NCI-H2171 (cell line): ENCODE measurements around the gene DHRS1.

Experiments used
- DNase-seq: peaks from one replicate; lab custom pipeline; 2025; lab: John Stamatoyannopoulos, UW

The DHRS1 gene

DNA sequence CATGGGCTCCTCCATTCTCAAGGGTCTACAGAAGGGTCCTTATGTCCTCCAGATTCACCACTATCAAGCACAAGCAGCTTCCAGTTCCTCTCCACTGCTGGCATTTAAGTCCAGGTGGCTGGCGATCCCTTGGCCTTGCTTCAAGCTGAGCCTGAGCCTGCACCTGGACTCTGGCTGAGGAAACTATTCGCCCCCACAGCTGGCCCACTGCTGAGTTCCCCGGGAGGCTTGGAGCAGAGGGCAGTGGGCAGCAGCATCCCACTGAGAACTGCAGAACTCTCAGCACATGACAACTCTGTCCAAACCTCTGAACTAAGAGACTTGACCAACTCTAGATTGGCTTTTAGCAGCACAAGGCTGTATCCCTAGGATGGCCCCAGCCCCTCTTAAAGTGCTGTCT lies 16.8 kb downstream of the DHRS1 start:
- DNase-seq: no peak

GRCh38 chr14:24281636-24282035 lies 17.9 kb downstream of the DHRS1 start:
- no peak for DNase-seq

DNA sequence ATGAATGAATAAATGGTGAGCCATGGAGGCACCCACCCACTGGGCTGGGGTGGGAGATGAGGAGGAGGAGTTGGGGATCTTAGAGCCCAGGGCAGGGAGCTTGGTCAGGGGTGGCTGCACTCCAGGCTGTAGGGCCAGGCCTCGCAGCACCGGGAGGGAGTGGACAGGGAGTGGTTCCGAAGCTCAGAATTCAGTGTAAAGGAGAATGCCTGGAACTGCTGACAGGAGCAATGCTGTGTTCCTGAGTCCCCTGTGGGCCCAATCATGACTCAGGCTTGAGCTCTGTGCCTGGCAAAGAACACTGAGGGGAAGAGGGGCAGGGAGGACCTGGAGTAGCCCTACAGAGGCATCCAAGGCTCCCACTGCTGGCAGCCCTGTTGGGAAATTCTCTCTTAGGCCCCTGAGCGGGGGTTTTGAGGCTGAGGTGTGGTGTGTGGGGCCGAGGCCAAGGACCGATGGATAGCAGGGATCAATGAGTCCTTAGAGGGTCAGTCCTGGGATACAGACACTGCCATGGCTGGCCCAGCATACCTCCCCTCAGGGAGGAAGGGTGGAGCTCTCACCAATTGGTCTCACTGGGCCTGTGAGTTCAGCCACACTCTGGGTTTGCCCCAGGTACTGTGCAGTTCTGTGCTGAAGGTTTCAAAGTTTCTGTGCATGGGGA lies 18.7 kb downstream of the DHRS1 start:
- DNase-seq: no peak

DNA sequence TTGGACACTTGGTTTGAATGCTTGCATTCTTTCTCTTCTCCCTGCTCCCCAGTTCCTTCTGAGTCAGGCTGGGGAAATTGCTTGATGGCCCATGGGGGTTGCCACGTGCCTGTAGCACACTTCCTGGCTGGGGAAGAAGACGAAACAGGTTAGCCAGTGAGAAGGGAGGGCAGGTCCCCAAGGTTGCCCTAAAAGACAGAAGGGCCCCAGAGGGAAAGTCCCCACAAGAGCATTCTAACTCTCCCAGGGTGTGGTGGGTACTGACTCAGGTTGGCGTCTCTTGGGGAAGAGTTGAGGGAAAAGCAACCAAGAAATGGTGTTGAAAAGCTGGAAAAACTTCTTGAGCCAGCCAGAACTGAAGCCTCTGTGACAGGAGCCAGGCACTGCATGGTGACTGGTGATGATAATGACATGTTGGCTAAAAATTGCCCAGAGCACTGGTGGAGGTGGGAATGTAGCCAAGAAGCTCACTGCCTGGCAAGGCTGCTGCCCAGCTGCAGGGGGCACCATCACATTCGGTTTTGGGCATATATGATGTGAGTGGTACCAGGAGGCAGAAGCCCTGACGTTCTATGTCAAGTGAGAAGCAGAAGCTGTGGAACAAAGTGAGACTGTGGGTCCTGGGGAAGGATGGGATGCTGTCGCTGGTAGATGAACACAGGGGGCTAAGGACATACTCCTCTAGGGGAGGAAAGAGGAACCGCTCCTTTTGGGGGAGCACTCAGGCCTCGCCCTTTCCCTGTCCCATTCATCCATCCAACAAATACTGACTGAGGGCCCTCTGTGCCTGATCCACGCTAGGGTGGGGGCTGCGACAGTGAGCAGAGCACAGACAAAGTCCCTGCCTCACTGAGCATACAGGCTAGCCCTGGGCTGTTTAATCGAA lies 20.0 kb downstream of the DHRS1 start:
- DNase-seq: no peak

DNA sequence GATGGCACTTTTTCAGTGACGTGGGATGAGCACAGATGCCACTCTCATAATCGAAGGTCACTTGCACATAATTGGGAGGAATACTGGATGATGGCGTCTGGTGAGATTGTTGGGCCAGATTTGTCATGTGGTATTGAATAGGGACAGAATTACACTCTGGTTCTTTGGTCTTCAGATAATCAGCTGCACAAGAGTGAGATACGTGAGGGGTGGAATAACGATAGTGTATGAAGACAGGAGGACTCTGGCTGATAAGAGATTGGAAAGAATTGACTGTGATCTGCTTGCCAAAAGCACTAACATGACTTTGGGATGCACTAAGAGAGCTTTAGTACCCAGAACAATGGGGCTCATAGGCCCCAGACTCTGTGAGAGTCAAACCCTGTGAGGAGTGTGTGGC lies 21.2 kb downstream of the DHRS1 start:
- DNase-seq: no peak

DNA sequence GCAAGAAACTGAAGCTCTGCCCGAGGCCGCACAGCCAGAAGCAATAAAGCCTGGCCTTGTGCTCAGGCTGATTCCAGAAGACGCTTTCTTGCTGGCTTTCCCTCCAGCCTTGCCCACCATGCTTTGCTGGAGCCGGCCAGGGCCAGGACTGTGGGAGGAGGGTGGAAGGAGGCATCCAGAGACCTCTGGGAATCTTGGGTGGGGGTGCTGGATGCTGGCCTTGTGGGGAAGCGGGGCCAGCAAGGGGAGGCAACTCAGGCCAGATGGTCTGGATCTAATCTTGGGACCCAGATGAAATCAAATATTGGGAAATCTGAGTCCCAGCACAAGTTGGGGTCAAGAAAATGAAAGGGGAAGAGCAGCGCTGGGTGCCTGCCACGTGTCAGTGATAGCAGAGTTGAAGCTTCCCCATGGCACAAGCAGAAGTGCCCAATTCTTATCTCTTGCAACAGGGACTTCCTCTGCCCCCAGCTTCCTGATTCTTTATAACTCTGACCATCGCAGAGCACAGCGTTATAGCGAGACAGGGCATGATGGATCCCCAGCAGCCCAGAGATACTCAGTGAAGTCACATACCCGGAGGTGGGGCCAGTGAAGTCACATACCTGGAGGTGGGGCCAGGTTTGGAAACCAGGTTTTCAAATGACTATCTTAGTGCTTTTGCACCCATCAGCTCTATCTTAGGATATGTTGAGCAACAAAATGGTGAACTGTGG lies 21.8 kb downstream of the DHRS1 start:
- no peak for DNase-seq

DNA sequence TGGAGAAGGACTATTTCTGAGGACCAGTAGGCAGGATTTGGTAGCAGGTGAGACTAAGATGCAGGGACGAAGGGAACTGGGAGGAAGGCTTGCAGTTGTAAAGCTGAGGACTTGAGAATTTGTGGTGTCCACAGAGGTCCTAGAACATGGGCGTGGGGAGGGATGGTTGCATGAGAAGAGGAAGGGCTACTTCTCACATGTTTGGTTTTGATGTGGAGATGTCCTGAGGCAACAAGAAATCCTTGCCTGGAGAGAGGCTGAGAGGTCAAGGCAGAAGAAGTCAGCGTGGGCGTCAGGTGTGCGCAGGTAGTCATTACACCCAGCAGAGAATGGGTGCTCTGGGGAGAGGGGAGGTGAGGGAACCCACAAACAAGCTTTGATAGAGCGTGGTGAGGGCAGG lies 22.5 kb downstream of the DHRS1 start:
- no peak for DNase-seq

- DNase-seq: no peak
Observed at GRCh38 chr14:24274101-24274543, 25.5 kb downstream of the DHRS1 start.

DNA sequence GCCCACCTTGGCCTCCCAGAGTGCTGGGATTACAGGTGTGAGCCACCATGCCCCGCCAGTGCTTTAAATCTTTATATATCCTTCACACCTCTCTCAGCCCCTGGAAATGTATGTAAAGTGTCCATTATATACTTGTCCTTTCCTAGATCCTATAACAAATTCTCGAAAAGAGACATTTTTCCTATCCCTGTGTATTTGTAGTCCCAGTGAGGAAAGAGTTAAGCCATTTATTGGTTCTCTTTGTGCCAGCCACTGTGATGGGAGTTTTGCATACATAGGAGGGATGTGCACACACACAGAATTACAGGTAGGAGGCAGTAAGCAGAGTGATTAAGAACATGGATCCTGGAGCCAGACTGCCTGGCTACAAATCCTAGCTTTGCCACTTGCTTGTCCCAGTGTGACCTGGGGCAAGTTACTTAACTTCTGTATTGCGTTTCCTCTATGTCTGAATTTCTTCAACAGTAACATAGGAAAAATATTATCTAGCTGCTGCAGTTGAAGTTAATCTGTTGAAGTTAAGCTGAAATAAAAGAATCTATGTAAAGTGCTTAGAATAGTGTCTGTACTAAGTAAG lies 26.1 kb downstream of the DHRS1 start:
- no peak for DNase-seq

DNA sequence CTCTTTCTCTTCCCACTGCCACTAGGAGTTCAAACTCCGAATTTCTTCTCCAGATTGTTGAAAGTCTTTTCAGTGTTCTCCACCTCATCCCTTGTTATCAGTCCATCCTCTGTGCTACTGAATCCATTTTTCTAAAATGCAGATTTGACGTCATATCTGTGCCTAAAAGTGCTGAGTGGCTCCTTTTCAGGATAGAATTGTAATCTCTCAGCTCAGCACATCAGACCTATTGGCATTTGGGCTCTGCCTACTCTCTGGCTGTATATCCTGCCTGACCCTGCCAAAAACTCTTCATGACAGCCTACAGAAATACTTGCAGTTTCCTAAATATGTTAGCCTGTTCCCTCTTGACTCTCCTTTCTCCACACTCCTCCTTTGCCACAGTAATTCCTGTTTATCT lies 27.1 kb downstream of the DHRS1 start:
- no peak for DNase-seq

DNA sequence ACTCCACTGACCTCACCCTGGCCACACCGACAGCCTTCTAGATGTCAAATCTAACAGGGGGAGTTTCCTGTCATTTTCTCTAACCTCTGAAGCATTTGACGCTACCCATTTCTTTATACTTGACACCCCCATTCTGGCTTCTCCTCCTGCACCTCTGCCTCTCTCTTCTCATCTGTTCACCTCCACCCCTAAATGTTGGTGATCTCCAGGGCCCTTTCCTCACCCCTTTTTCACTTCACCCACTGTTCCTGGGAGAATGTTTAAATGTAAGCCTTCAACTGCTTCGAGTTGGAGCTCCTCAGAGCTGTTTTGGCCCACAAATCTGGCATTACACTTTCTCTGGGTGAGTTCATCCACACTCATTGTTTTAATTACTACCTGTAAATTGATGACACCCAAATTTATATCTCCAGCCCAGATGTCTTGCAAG lies 27.7 kb downstream of the DHRS1 start:
- no peak for DNase-seq

DNA sequence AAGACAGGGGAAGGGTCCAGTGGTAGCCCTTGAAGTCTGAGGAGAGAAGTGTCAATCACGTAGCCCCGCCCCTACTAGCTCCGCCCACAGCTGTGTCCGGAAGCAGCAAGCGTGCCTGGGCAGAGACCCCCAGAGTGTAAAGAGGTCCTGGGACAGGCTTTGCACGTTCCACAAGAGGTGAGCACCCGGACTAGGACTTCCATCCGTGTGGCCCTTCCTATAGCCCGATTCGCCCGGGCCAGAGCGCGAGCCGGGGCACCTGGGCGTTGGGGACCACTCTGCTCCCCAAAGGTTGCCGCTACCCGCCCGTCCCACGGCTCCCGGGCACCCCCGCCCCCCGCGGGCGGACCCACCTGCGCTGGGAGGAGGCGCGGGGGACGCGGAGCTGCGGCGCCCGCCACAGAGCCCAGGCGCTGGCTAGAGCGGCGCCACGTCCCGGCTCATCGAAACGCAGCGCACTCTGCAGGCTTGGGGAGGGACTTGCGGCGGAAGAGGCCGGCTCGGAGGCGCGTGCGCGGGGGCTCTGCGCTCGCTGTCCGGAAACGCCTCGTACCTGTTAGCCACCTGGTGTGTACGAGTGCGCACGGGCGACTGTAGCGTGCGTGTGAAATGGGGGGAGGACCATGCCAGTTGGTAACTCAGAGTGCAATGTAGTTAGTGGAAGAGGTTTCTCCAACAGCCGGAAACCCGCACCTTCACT lies 28.3 kb downstream of the DHRS1 start, which contains the start of gene RABGGTA:
Gene RABGGTA (minus strand): TSS at position 464 of the 700 bp plus-strand sequence. CDS start 482 bp downstream, outside the sequence.
- DNase-seq: peak; percentile 98

DNA sequence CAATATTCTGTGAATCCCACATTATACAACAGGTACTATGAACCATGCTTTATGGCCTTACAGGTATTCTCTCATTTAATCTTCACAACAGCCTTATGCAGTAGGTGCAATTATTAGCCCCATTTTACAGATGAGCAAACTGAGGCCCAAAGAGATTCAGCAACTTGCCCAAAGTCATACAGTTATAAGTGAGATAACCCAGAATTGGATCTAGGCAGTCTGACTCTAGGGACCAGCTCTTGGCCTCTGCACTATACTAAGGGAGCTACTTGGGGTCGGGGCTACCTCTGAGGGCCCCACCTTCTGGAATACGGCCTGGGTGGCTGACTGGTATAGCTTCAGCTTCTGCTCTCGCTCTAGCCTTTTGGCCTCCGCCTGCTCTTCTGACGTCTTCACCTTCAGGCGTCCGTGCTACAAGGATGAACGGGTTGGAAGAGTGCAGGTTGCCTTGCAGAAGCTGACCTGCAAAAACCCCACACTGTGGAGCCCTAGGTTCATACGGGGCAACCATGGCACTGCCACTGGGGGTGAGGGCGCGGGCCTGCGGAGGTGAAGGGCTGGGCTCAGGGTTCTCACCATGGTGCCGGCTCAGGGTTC lies 28.9 kb downstream of the DHRS1 start:
- peak; percentile 22 for DNase-seq

DNA sequence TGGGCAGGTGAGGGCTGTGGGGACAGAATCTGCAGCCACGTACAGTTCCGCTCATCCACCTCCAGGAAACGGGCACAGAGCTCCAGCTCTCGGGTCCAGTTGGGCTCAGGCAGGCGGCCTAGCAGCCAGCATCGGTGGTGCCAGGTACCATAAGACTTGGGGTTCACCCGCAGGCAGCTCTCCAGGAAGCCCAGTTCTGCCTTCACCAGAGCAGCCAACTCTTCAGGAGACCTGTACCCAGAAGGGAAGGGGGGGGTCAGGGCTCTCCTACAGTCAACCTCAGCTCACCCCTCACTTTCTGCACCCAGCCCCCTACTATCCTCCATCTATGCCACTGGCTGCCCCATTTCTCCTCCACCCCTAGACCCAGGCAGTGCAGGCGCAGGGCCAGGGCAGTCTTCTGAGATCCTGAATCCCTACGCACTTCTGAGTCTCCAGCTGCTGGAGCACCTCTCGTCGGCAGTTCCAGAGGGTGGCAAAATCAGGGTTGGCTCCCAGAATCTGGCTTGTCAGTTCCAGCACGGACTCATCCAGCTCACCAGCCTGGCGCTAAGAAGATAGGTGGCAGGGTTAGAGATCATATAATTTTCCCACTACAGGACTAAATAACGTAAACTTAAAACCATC lies 29.6 kb downstream of the DHRS1 start:
- DNase-seq: no peak

DNA sequence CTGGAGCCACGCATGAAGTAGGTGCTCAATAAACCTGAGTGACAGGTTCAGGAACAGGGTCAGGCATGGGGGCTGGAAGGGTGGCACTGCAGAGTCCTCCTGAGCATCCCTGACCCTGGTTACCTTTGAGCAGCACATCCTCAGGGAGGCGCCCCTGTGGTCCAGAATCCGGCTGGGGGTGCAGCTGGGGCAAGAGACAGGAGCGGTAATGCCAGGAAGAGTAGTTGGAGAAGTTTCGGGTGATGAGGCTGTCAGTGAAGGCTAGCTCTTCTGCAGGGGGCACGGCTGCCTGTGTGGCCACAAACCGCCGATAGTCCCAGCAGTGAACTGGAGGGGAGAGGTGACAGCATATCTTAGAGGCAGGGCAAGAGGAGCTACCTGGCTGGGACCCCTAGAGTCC lies 30.2 kb downstream of the DHRS1 start:
- no peak for DNase-seq

DNA sequence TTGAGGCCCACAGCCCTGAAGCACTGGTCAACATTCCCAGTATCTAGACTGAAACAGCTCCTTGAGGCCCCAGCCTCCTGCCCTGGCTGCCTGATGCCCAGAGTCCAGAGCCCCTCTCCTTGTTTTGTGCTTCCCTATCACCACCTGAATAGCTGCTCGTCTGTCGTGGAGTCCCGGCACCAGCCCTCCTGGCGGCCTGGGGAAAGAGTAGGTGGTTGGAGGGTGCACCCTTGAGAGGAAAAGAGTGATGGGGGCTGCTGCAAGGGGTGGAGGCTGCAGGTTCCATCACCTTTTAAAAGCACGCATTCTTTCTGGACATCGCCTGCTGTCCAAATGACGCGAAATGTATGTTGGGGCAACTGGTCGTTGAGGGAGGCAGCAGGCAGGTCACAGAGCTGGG lies 31.4 kb downstream of the DHRS1 start:
- no peak for DNase-seq

DNA sequence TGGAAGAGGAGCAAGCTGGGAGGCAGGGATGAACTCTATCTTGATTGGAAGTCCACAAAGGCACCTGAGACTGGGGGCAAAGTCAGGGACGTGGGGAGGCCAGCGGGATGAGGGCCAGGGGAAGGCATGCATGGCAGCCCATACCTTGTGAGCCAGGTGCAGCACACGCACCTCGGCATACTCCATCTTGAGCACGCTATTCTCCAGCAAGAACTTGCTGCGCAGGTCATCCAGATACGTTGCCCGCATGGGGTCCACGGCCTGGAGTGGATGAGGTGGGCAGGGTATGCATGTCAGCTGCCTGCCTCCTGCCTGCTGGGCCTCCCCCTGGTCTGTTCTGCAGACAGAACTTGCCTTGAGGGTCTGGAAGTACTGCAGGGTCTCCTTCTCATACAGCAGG lies 32.1 kb downstream of the DHRS1 start:
- no peak for DNase-seq

DNA sequence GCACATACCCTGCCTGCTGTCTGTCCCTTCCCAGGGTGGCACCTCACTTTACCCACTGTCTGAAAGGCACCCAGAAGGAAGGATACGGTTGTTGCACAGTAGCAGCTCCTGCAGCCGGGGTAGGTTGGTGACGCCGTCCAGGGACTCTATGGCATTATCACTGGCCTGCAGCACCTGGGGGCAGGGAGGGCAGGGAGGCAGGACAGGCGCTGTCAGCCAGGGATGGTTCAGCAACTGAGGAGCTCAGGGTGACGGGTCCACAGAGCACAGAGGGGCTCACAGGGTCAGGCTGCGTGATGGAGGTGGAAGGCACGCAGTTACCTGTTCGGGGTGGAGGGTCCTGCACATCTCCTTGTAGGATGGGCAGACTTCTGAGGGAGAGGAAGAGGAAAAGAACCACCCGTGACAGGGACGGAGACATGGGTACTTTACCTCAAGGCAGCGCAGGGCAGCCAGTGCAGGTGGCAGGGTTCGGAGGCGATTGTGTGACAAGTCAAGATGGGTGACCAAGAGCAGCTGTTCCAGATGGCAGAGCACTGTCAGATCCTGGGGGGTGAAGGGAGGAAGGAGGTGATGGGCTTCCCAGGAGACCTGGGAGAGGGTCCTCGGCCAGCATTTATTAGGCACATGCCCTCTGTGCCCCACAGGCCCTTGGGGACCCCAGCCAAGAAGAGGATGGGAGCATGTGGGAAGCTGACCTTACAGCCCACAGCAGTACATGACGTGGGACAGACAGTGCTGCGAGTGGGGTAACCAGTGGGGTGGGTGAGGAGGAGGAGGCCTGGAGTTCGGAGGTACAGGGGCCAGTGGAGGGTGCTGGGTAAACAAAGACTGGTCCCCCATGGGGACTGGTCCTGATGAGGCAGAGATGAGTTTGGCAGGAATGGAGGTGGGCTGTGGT lies 33.0 kb downstream of the DHRS1 start:
- DNase-seq: no peak

DNA sequence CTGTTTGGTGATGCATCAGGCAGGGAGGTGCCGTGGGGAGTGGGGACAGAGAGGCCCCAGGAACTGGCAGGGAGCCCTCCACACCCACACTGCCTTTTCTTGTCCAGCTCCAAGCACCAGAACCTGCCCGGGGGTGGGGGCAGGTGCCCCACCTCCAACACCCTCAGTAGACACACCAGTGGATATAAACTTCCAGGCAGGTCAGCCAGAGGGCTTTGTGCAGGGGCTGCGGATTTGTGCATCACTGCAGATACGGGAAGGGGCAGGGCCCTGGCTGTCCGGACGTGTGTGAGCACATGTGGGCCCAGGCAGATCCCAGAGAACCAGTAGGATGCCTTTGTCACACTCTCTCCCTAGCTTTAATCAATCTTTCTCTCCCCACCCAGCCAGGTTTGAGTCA lies 35.3 kb downstream of the DHRS1 start:
- no peak for DNase-seq

DNA sequence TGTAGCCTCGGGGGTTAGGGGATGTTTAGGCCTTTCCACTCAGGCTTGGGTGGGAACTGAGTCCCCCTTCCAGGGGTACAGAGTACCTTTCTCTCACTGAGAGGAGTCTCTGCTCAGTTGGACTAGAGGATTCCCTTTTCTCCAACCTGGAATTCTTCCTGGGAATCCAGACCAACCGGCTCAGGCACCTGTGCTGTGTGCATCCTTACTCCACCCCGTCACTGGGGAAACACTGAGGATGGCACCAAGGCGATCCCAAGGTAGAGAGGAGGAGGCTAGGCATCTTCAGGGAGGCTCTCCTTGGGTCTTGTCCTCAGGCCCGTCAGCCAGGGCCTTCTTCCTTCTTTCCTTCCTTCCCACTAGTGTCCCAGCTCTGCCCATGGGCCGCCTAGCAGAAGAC lies 35.7 kb downstream of the DHRS1 start:
- no peak for DNase-seq
